CD4-positive, alpha-beta T cell treated with Interleukin-15 for 4 hours (primary cell): Measurements from ENCODE around the gene DCAF8.
"Not testable (repeated sequence)": the region's sequence is repeated elsewhere in the genome, so short reads cannot be mapped to it uniquely, and the experiment has no call there.

Experiments
- DNase-seq: peaks from one replicate; pipeline ENCODE4 v3.0.0-alpha.2; 2020; ENCODE audit warnings: low spot score

DCAF8 gene

DNA sequence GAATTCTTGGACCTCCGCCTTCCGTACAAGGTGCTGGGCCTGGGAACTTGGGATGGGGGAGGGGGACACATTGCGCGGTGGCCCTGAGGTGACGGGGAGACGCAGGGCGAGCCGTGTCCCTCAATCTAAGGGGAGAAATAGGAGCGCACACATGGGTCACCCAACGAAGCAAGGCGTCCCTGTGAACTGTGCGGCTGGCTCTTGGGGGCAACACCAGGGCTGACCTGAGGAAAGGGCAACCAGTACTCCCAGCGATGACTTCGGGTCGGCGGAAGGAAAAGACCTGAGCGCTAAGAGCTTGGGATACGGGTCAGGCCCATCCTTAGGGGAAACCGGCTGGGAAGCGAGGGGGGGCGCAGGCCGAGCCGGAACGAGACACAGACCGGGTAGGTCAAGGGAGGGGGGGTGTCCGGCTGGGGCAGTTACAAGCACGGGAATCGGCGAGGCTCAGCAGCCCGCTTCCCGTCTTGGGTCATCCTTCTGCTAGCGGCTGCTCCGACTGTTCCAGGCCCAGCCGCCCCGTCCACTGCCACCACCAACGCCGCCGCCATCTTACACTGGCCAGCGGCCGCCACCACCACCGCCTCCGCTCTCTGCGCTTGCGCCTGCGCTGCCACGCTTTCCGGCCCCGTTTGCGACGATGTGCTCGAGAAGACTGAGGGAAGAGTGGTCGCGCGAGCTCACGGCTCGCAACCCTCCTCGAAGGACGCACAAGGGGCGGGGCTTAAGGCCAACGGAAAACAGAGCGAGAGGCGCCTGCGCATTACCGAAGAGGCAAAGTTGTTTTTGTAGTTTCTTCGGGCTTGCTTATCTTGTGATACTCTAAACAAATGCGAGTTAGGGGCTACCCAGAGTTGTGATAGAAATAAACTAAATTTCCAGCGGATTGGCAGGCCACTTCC is at the start of gene DCAF8:
TSS of gene DCAF8 (minus strand) at position 657 of the 902 bp plus-strand sequence. CDS start 18,541 bp downstream, outside the sequence.
- DNase-seq = peak; percentile 98

DNA sequence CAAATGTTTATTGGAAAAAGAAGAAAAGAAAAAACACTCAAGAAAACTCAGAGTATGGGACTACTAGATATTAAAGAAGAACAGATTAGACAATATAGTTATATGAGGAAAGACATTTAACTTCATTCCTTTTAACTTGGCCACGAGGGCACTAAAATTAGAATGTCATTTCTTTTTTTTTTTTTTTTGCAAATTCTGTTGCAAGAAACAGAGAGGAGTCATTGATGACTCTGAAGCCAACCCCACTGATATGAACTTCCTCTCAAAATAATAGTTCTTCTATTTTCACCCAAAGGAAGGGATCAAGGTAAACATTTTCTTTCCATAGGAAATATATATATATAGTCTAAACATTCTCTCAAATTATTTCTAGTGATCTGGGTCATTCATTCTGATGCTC is 47.2 kb upstream of the DCAF8 start:
- DNase-seq = no peak

DNA sequence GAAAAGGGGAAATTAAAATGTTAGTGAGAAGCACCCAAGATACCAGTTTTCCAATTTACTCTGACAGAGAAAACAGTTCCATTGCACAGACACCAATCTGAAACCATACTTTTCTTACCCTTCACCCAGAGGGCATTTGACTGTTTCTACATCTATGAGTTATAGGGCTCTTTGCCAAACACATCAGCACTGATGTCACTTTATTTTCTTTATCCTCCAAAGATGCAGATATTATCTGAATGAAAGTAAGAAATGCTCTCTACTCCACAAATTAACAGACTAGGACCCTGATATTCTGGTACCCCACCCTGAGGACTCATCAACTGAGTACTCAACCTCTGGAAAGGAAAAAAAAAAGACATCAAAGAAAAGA is 46.8 kb upstream of the DCAF8 start:
- no peak for DNase-seq

DNA sequence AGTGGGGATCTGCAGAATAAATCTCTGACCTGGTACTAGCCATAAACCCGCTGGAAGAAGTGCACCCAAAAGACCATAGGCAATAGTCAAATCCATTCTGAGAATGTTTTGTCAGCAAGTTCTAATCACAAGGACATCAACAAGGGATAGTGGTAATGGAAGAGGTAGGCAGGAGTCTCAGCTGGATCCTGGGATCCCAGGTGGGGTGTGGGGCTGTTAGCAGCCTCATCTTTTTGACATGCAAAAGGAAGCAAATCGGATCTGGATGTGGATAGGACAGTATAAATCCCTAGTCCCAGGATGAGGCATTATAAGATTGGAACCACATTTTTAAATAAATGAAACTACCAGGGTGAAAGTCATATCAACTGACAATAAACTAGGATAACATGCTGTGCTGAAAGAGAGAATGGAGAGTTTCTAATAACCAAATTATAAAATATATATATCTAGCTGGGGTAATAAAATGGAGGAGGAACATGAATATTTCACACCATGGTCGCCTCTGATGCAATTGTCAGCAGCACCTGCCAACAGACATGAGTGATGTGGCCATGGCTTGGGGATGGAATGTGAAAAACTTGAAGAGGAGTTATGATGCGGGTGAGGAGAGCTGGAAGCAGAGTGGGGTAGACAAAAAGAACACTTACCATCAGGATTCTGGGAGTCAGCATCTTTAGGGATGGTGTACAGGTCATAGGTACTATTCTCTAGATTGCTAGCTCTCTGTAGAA is 46.3 kb upstream of the DCAF8 start:
- no peak for DNase-seq

DNA sequence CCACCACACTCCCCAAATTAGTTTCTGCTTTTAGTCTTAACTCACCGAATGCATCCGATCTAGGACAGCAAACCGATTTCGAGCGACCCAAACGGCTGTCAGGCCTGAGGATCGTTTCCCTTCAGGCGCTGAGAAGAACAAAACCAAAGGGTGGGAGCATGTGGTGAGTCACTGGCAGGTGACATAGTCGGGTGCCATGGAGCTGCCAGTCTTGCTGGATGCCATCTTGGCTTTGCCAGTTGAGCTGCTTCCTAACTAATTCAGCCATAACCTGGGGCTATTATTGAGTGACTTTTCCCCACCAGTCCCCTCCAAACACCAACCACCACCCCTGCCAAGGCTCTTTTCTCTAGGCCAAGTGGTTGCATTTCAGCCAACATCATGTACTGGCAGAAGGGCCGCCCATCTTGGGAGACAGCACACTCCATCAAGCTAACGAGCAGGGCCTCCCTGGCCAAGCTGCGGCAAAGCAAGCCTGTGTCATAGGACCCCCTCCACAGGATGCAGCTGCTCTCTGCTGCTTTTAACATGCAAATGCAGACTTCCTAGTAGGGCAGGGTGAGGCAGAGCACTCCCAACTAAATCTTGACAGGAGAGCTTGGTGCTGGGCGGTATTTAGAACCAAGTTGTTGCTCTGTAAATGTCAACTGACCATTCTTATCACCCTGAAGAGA is 44.9 kb upstream of the DCAF8 start:
- DNase-seq = no peak

DNA sequence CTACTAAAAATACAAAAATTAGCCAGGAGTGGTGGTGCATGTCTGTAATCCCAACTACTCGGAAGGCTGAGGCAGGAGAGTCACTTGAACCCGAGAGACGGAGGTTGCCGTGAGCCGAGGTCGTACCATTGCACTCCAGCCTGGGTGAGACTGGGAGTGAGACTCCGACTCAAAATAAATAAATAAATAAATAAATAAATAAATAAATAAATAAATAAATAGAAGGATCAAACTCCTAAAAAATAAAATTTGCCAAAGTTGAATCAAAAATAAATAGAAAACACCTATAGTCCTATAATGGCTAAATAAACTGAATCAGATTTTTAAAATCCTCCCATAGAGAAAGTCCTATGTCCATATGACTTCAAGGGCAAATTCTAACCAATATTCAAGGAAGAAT is 37.8 kb upstream of the DCAF8 start:
- DNase-seq = no peak

DNA sequence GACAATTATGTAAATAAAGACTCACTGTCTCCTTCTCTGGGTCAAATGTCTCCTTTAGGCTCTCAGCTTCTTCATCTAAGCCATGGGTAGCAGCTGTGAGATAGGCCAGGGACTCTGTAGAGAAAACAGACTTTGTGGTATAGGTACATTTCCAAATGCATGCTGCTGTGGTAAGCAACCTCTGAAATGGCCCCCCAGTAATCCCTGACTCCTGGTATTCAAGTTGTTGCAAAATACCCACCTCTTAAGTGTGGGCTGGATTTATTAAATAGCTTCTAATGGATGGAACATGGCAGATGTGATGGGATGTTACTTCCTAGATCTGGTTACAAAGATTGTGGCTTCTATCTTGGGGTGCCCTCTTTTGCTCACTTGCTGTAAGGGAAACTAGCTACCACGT is 33.7 kb upstream of the DCAF8 start:
- no peak for DNase-seq

DNA sequence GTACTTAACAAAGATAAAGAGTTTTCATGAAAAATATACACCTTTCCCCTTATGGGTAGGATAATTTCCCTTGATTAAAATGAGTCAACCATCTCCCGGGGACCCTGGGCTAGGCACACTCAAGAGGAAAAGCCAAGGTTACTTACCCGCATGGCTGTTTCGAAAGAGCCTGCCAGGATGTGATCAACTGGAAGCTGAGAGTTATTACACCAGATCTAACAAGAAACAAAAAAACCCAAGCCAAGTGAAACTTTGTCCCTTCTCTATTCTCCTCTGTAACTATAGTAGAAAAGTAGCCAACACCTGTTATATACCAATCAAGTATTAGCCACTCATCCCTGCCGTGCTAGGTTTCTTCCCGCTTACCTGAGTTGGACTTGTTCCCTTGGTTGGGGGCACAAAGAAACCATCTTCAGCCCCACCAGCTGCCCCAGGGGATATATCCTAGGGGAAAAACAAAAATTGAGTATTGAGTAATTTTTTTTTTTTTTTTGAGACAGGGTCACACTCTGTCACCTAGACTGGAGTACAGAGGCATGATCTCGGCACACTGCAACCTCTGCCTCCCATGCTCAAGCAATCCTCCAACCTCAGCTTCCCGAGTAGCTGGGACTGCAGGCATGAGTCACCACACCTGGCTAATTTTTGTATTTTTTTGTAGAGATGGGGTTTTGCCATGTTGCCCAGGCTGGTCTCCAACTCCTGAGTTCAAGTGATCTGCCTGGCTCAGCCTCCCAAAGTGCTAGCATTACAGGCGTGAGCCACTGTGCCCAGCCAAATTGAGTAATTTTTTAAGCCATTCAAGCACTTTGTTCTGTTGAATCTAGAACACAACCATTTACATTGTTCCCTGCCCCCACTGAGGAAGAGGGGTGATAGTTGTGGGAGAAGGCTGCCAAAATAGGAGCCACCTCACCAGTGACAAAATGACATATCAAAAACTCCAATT is 30.9 kb upstream of the DCAF8 start:
- DNase-seq = no peak

DNA sequence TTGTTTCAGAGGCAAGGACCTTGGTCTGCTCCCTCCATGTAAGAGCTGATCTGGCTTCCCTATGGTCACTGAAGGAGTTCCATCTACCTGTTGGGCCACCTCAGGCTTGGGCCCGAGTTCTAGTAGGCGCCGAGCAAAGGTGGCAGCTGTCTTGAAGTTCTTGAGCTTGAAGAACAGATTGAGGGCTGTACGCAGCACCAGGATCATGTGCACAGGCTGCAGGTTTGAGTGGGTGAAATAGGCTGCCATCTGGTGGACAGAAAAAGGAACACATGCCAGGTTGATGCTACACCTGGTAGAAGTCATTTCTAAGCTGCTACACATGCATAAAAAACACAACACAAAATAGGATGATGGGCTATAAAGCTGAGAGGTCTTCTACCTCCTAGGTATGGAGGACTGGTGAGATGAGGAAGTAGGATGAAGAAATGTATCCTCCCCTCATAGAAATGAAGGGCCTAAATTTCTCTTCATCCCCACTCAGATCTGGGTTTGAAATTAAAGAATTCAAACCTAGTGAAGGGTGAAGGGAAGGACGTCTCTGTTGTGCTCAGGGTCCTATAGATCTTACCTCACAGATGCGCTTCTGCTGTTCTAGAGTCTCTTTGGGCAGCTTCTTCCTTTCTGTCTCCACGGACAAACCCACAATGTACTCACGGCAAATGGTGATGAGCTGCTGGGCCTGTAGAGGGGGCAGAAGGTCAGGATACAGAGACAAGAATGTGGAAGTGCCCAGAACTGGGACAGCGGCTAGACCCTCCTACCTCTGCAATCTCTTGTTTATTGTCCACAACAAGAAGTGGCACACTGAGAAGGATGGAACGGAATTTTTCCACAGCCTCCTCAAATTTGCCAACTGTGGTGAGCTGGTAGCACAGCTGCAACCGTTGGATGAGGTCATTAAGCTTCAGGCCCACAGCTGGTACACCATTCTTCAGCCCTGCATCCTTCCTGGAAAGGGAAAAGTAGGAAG is 29.2 kb upstream of the DCAF8 start:
- peak; percentile 74 for DNase-seq

DNA sequence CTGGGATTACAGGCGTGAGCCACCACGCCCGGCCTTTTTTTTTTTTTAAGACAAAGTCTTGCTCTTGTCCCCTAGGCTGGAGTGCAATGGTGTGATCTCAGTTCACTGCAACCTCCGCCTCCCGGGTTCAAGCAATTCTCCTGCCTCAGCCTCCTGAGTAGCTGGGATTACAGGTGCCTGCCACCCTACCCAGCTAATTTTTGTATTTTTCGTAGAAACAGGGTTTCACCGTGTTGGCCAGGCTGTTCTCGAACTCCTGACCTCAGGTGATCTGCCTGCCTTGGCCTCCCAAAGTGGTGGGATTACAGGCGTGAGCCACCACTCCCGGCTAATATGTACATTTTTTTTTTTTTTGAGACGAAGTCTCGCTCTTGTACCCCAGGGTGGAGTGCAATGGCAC is 25.4 kb upstream of the DCAF8 start:
- not testable (repeated sequence) for DNase-seq

DNA sequence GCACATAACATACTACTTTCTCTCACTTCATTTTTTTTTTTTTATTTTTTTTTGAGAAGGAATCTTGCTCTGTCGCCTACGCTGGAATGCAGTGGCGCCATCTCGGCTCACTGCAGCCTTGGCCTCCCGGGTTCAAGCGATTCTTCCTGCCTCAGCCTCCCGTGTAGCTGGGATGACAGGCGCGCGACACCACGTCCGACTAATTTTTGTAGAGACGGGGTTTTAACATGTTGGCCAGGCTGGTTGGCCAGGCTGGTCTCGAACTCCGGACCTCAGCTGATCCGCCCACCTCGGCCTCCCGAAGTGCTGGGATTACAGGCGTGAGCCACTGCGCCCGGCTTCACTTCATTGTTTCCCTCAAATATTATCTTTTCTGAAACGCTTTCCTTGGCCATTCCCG is 23.2 kb upstream of the DCAF8 start:
- DNase-seq = no peak

DNA sequence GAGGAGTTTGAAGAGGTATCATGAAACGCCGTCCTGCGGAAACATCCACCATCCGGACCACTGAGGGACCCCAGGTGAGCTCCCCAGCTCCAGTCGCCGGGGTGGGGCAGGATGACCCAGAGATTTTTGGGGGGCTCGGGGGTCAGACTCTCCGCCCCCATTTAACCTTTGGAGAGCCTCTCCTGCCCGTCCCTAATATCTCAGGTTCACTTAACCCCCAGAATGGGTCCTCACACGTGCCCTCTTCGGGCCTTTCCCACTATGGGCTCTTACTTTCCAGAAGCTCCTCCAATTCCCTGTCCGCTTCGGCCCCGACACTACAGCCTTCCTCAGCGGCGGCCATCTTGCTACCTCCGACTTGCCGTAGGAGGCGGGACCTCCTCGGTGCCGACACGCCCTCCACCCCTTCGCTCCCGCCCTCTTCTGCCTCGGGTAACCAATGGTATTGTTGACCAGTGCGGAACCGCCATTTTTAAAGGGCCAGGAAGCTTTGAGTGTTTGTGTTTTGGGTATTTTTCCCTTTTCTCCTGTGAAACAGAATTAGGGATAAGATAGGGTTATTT is 22.5 kb upstream of the DCAF8 start, which contains the start of gene PEX19:
TSS of gene PEX19 (minus strand) at position 352 of the 563 bp plus-strand sequence. CDS start at position 343, 9 bp downstream.
- peak; percentile 93 for DNase-seq

DNA sequence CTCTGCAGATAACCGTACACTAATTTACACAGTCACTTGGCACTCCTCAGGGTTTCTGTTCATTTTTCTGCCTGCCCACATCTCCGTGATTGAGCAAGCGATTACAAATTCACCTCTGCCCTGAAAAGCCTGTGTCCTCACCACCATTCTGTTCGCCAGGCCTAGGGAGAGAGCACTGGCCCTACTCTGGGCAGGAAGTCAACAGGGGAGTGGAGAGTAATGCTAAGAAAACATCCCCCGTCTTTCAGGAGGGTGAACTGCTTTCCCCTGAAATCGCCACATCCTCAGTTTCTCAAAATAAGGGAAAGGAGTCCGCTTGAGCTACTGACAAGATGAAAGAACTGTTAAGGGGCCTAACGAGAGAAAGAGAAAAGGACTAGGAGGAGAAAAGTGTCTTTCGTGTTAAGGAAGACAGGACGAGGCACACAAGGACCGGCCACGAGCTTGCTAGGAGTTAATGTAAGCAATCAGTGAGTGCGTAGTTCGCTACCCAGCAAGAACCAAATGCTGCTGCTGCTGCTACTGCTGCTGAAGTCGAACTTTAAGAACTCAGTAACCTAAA is 22.0 kb upstream of the DCAF8 start:
- DNase-seq = no peak

DNA sequence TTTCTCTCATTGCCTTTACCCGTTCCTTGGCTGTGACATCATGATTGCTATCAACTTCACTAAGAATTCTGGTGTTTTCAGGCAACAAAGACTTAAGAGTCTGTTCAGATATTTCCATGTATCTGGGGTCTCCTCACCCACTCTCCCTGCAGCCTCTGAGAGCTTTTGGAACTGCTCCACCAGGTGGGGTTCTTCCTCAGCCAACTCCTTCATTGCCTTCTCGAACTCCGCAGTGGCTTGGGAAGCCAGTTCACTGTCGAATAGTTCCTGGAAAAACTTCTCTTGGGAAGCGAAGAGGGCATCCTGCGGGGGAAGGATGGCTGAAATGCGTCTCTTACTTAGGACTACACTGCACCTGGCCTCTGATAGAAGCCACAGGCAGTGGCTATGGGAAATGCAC is 20.5 kb upstream of the DCAF8 start:
- no peak for DNase-seq

DNA sequence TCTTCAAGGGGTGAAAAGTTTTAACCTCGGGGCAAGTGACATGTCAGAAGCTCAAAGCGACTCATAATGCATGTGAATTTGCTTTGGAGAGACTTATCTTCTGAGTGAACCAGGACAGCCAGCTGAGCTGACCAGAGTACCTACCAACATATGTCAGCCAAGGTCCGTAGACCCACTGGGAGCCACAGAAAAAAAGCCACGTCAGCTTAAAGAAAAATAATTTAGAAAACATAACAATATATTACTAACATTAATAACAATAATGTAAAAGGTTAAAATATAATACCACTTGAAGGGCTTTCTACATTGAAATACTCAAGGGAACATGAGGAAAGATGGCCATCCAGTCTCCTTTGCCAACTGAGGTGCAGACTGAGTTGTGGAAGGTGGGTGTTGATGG is 15.6 kb upstream of the DCAF8 start:
- no peak for DNase-seq

DNA sequence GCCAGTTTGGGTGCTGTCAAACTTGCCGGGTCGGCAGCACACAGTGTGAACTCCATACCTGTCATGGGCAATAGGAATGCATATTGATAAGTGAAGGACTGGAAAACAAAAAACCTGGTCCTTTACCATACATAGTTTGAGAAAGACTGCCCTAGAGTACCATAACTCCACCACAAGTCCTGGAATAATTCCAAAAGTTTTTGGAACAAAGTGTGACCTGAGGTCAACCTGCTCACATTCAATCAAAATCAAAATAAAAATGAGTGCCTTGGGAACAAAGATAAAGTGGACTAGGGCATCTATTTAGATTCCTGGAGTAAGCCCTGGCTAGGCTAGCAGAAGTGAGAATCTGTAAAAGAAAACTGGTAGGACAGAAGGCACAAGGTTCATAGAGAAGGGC is 15.0 kb upstream of the DCAF8 start:
- no peak for DNase-seq

DNA sequence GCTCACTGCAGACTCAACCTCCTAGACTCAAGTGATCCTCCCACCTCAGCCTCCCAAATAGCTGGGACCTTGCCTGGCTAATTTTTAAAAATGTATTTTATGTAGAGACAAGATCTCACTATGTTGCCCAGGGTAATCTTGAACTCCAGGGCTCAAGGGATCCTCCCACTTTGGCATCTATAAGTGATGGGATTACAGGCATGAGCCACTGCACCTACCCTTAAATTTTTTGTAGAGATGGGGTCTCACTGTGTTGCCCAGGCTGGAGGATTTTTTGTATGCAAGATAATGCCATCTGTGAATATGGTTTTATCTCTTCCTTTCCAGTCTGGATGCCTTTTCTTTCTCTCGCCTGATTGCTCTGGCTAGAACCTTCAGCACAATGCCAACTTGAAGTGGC is 8.7 kb upstream of the DCAF8 start:
- no peak for DNase-seq

DNA sequence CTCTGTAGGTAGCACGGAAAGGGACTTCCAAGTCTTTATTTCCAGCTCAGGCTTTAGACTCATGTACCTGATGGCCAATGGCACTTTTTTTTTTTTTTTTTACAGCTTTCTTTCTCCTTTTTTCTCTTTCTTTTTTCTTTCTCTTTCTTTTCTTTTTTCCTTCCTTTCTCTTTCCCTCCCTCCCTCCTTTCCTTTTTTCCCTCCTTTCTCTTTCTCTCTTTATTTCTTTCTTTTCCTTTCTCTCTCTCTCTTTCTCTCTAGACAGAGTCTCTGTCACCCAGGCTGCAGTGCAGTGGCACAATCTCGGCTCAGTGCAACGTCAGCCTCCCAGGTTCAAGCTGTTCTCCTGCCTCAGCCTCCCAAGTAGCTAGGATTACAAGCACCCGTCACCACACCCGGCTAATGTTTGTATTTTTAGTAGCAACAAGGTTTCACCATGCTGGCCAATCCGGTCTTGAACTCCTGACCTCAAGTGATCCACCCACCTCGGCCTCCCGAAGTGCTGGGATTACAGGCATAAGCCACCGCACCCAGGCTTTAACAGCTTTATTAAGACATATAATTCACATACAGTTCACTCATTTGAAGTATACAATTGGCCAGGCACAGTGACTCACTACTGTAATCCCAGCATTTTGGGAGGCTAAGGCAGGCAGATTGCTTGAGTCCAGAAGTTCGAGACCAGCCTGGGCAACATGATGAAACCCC is 5.1 kb upstream of the DCAF8 start:
- no peak for DNase-seq

DNA sequence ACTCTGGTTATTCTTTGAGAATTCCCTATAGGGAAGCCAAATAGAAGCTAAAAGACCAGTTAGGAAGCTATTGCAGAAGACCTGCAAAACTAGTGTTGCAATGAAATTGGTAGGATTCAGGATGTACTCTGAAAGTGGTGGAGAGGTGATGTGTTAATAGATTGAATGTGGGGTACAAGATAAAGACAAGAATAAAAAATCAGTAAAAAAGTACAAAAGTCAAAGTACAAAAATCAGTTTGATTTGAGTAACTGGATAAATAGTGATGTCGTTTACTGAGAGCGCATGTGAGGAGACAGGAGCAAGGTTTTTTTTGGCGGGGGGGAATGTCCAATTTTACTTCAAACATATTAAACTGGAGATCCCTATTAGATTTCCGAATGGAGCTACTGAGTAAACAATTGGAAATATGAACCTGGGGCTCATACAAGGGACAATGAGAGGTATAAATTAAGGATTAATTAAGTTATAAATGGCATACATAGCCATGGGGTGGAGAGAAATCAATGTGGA is 2.5 kb upstream of the DCAF8 start:
- DNase-seq = no peak
